HFFc6 (cell line): Measurements from ENCODE around the gene HSF5. TPM values are rescaled to one million over a fixed set of nuclear protein-coding genes. Genes with fewer than 3 reads are reported as not detected.

ENCODE experiments used
- DNase-seq: peaks from one replicate; pipeline ENCODE4 v3.0.0-alpha.2; 2018
- H3K27ac Mint-ChIP-seq: 2 replicates; pipeline ENCODE4 v1.8.0; 2020; ENCODE audit warnings: mild to moderate bottlenecking, mixed read lengths
- H3K27me3 Mint-ChIP-seq: 2 replicates; pipeline ENCODE4 v1.8.0; 2021; ENCODE audit warnings: mild to moderate bottlenecking, moderate library complexity, mixed read lengths; ENCODE audit not compliant: insufficient read depth
- H3K36me3 Mint-ChIP-seq: 2 replicates; pipeline ENCODE4 v1.8.0; 2021; ENCODE audit warnings: low read depth, mixed read lengths
- H3K4me1 Mint-ChIP-seq: 2 replicates; pipeline ENCODE4 v1.8.0; 2020; ENCODE audit warnings: low read depth, mixed read lengths
- H3K4me3 Mint-ChIP-seq: 2 replicates; pipeline ENCODE4 v1.8.0; 2020; ENCODE audit warnings: mild to moderate bottlenecking, moderate library complexity, mixed read lengths
- H3K9me3 Mint-ChIP-seq: 2 replicates; pipeline ENCODE4 v1.8.0; 2020; ENCODE audit warnings: mild to moderate bottlenecking, mixed read lengths
- total RNA-seq, 6 experiments: library from RNA; stranded (reverse); fragmentation: NEBNext Ultra II Directional; extraction: Animal tissue kit (Norgen Biotek cat#: 25700); gene quantifications; 2 replicates in 1 of 6; 3 replicates in 5 of 6; pipeline ENCODE4 v1.2.3, GENCODE V29; 2021
- TF ChIP-seq, protein P1 (sequence below): fragments of 200-600 bp; sonication (generic); IDR thresholded peaks from 2 replicates; pipeline ENCODE4 v1.5.0; 2021; ENCODE audit warnings: antibody characterized with exemption, mild to moderate bottlenecking

HSF5 gene
- total RNA-seq, 6 experiments from 2014 or later = not detected

GRCh38 chr17:58375256-58375655, 113.0 kb downstream of the HSF5 start:
- Mint-ChIP-seq H3K27ac (no peak overlapping the region), H3K4me1 (no peaks in the 10 kb centered on the region), H3K36me3 (no peaks in the 10 kb centered on the region), H3K9me3 (no peaks in the 10 kb centered on the region), H3K4me3 (no peak overlapping the region), H3K27me3 (peaks cover 34% of the 10 kb centered on the region)
- TF ChIP-seq, protein P1, sequence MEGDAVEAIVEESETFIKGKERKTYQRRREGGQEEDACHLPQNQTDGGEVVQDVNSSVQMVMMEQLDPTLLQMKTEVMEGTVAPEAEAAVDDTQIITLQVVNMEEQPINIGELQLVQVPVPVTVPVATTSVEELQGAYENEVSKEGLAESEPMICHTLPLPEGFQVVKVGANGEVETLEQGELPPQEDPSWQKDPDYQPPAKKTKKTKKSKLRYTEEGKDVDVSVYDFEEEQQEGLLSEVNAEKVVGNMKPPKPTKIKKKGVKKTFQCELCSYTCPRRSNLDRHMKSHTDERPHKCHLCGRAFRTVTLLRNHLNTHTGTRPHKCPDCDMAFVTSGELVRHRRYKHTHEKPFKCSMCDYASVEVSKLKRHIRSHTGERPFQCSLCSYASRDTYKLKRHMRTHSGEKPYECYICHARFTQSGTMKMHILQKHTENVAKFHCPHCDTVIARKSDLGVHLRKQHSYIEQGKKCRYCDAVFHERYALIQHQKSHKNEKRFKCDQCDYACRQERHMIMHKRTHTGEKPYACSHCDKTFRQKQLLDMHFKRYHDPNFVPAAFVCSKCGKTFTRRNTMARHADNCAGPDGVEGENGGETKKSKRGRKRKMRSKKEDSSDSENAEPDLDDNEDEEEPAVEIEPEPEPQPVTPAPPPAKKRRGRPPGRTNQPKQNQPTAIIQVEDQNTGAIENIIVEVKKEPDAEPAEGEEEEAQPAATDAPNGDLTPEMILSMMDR = no peak
- DNase-seq = no peak

DNA sequence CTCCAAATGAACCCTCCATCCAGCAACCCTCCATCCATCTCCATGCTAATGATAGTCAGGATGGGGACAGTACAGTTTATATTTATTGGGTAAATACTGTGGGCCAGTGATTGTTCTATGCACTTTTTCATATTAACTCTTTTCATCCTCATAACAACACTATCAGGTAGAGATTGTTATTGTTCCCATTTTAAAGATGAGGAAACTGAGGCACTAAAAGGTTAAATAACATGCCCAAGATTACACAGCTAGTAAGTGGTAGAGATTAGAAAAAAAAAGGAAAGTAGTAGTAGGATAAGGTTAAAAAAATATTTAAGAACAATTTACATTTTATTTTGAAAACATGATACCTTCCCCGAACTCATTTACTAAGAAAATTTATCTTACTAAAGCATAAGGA, 114.3 kb downstream of the HSF5 start:
- Mint-ChIP-seq H3K4me3 (no peak overlapping the region), H3K27me3 (peaks cover 34% of the 10 kb centered on the region), H3K27ac (no peak overlapping the region), H3K36me3 (no peaks in the 10 kb centered on the region), H3K9me3 (no peaks in the 10 kb centered on the region), H3K4me1 (no peaks in the 10 kb centered on the region)
- TF ChIP-seq, protein P1 = no peak
- DNase-seq = no peak

GRCh38 chr17:58373003-58373402, 115.2 kb downstream of the HSF5 start:
- H3K27ac Mint-ChIP-seq = no peak overlapping the region
- no peaks in the 10 kb centered on the region for H3K9me3 Mint-ChIP-seq
- no peaks in the 10 kb centered on the region for H3K36me3 Mint-ChIP-seq
- no peak overlapping the region for H3K4me3 Mint-ChIP-seq
- peaks cover 37% of the 10 kb centered on the region for H3K27me3 Mint-ChIP-seq
- DNase-seq = no peak
- TF ChIP-seq, protein P1 = no peak
- no peaks in the 10 kb centered on the region for H3K4me1 Mint-ChIP-seq

DNA sequence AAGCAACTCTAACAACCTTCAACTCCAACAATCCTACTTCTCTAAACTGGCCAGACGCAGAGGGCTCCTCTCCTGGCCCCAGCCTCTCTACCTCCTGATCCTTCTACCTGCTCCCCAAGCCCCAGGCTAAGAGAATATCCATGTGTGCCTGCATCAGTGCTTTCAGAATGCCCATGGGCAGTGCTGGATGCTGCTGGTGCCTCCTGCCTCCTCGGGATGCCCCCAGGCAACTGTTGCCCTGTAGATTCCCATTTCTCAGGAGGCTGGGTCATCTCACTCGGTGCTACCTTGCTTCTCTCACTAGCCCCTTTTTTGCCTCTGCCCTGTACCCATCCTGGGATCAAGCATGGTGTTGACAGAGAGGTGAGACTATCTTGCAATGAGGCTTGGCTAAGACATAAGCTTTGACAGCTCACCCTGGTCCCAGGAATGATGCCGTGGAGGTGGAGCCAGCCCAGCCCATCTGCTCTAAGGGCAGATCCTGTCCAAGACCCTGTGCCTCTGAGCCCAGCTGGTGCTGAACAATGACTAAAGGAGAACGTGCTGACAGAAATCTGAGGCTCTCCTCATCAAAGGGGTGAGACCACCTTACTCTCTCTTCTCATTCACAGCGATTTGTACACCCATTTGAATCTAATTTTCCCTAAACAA, 116.8 kb downstream of the HSF5 start:
- TF ChIP-seq, protein P1 = no peak
- Mint-ChIP-seq H3K9me3 (no peaks in the 10 kb centered on the region), H3K27me3 (peaks cover 47% of the 10 kb centered on the region)

DNA sequence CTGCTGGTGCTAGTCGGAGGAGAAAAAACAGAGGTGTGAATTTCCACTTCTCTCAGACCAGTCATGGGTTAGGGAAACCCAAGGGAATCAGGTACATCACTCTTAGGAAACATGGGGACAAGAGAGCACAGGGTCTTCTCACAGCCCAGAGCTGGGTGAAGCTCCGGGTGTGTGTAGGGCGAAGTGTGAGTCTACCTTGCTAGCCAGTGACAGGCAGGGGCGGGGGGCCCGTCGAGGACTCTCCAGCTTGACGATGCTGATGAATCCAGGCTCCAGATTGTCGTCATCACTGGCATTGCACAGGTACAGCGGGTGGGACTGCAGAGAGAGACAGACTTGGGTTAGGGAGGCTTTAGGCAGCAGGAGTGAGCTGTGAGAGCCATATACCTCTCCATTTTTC, 117.5 kb downstream of the HSF5 start:
- Mint-ChIP-seq H3K4me3 (no peak overlapping the region), H3K4me1 (no peaks in the 10 kb centered on the region), H3K9me3 (no peaks in the 10 kb centered on the region), H3K27ac (no peak overlapping the region), H3K36me3 (no peaks in the 10 kb centered on the region), H3K27me3 (peaks cover 49% of the 10 kb centered on the region)
- TF ChIP-seq, protein P1 = no peak
- DNase-seq = no peak

More for the DNA sequence above, 116.8 kb downstream of the HSF5 start:
- H3K4me1 Mint-ChIP-seq = no peaks in the 10 kb centered on the region
- no peak overlapping the region for H3K4me3 Mint-ChIP-seq
- H3K36me3 Mint-ChIP-seq = no peaks in the 10 kb centered on the region
- H3K27ac Mint-ChIP-seq = no peak overlapping the region
- DNase-seq = no peak
